Measurements from ENCODE around the gene VPS35L. TPM values are rescaled to one million over a fixed set of nuclear protein-coding genes. Genes with fewer than 3 reads are reported as not detected.
"Not testable (repeated sequence)": the region's sequence is repeated elsewhere in the genome, so short reads cannot be mapped to it uniquely, and the experiment has no call there.

VPS35L gene
- total RNA-seq, 1 donor from 2014 or later: 19.4 TPM

DNA sequence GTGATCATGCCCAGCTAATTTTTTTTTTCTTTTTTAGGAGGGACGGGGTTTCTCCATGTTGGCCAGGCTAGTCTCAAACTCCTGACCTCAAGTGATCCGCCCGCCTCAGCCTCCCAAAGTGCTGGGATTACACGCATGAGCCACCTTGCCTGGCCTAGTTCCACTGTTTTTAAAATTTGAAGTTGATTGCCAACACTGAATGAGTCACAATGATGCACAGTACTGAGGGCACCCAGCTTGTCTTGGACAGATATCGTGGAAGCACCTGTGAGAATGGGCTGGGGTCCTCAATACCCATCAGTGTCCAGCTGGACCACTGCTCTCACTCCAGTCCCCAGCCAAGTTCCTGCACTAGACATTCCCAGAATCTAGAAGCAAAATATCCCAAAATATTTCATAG, 160.1 kb downstream of the VPS35L start:
- DNase-seq (no peak), ATAC-seq (ENCODE audit: poor library complexity) (no peak)
- intact Hi-C loops (cut with DNase I): no loop called here

DNA sequence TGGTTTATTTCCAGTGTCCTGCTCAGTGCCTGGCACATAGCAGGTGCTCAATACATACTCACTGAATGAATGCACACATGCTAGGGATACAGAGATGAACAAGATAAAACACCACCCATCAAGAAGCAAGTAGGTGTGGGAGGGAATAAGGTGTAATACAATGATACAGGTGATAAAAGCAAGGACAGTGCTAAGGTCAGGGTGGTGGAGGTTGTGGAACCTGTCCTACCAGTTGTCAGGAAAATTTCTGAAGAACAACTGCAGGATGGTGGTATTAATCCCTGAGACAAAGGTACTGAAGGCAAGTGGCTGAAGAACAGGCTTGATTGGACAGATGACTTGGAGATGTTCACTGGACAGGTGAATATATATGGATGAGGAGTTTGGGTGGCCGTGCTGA, 160.7 kb downstream of the VPS35L start:
- intact Hi-C loops (cut with DNase I): no loop called here
- DNase-seq (no peak), ATAC-seq (ENCODE audit: poor library complexity) (no peak)

DNA sequence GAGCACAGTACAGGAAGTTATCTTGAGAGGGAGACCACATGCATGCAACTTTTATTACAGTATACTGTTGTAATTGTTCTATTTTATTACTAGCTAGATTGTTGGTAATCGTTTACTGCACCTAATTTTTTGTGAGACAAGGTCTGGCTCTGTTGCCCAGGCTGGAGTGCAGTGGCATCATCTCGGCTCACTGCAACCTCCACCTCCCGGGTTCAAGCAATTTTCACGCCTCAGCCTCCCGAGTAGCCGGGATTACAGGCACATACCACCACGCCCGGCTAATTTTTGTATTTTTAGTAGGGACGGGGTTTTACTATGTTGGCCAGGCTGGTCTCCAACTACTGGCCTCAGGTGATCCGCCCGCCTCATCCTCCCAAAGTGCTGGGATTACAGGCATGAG, 161.2 kb downstream of the VPS35L start:
- DNase-seq; intact Hi-C loops (cut with DNase I); ATAC-seq (ENCODE audit: poor library complexity): not testable (repeated sequence)

- ATAC-seq (ENCODE audit: poor library complexity): no peak
- DNase-seq: no peak
- intact Hi-C loops (cut with DNase I): no loop called here
These were observed 161.8 kb downstream of the VPS35L start for GRCh38 chr16:19717314-19717713.

GRCh38 chr16:19717741-19718623, 162.5 kb downstream of the VPS35L start, which contains the start of the genes IQCK and KNOP1:
Gene IQCK, plus strand, starts transcription at chr16:19718271. Its CDS starts 36 bp downstream, at chr16:19718307.
Gene KNOP1, minus strand, starts transcription at chr16:19718227. Its CDS starts 3,192 bp downstream, at chr16:19715035.
- ATAC-seq (ENCODE audit: poor library complexity) (peak; percentile 99), DNase-seq (peak; percentile 94)
- intact Hi-C loops (cut with DNase I): no loop called here

GRCh38 chr16:19718624-19718965, 163.1 kb downstream of the VPS35L start:
- intact Hi-C loops (cut with DNase I): no loop called here
- no peak for ATAC-seq (ENCODE audit: poor library complexity)
- DNase-seq: no peak

DNA sequence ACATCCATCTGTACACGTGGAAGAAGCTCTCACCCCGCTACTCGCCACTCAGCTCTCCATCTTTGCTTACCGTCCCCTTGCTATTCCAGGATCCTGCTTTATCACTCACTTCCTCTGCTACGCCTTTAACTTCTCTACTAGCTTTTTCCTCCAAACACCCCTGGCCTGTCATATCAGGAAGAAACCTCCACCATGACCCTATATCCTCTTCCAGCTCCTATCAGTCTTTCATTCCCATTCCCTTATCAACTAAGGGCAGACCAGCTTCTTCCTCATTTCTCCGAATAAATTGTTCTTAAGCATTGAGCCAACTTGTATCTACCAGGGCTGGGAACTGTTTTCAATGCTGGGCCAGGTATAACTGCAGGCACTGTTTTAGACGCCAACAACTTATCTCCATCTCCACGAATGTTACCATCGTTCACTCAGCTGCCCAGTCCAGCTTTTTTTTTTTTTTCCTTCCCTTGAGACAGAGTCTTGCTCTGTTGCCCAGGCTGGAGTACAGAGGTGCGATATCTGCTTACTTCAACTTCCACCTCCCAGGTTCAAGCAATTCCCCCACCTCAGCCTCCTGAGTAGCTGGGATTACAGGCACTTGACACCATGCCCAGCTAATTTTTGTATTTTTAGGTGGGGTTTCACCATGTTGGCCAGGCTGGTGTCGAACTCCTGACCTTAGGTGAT, 166.9 kb downstream of the VPS35L start:
- intact Hi-C loops (cut with DNase I): no loop called here
- no peak for ATAC-seq (ENCODE audit: poor library complexity)

GRCh38 chr16:19722981-19723380, 167.5 kb downstream of the VPS35L start:
- intact Hi-C loops (cut with DNase I): no loop called here
- DNase-seq (no peak), ATAC-seq (ENCODE audit: poor library complexity) (no peak)

More for the DNA sequence above, 166.9 kb downstream of the VPS35L start:
- no peak for DNase-seq

DNA sequence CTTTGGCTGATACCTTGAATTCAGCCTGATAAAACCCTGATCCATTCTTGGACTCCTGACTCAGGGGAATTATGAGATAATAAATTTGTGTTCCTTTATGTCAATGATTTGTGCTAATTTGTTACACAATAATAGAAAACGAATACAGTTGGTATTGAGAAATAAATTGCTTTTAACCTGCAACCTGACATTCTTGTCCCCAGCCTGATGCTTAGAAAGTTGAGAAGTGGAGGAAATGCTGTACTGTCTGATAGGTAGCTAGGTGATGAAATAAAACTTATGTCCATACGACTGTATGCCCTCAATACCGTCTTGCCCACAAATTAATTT, 173.1 kb downstream of the VPS35L start:
- no peak for DNase-seq
- no peak for ATAC-seq (ENCODE audit: poor library complexity)
- intact Hi-C loops (cut with DNase I): no loop called here

DNA sequence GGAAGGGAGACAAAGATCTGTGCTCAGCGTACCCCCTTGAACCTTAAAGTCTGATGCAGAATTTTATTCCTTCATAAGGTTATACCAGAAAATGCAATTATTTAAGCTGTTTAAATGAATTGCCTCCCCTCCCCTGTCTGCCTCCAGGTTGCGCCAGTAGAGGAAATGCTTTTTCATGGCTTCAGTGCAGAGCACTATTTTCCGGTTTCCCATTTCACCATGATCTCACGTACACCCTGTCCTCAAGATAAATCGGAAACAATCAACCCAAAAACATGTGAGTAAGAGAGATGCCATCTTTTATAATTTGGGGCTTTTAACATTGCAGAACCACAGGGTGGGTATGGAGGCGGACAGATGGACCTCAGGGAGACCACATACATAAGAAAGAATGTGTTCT, 178.0 kb downstream of the VPS35L start:
- intact Hi-C loops (cut with DNase I): no loop called here
- ATAC-seq (ENCODE audit: poor library complexity) (no peak), DNase-seq (no peak)

GRCh38 chr16:19735074-19735867, 179.8 kb downstream of the VPS35L start:
- intact Hi-C loops (cut with DNase I): no loop called here
- DNase-seq (peak; percentile 60), ATAC-seq (ENCODE audit: poor library complexity) (peak; percentile 49)

DNA sequence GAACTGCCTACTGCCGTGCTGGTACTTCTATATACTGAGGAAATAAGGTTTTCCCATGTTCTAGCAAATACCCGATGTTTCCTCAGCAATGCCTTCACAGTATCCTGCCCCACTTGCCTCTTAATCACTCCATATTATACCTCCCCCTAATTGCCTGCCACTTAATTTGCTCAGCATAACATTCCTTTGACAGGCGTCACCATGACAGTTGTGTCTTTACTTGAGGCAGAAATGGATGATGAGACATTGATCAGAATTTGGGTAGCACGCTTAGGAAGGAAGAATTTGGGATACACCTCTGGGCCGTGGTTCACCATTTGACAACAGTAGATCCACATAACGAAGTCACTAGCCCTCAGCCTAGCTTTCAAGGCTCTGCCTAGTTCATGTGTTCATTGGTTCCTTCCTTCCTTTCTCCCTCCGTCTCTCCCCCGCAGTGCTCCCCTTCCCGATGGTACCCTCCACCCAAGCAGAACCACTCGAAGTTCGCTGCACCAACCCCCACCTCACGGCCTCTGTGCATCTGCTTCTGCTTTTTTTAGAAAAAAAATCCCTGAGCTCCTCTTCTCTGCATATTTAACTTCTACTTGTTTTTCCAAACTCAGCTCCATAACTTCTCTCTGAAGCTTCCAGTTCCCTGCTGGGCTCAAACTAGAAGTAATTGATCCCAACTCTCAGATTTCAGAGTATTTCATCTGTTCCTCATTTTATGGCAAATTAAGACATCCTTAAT, 182.0 kb downstream of the VPS35L start:
- intact Hi-C loops (cut with DNase I): no loop called here
- ATAC-seq (ENCODE audit: poor library complexity): peak; percentile 45
- DNase-seq: no peak

DNA sequence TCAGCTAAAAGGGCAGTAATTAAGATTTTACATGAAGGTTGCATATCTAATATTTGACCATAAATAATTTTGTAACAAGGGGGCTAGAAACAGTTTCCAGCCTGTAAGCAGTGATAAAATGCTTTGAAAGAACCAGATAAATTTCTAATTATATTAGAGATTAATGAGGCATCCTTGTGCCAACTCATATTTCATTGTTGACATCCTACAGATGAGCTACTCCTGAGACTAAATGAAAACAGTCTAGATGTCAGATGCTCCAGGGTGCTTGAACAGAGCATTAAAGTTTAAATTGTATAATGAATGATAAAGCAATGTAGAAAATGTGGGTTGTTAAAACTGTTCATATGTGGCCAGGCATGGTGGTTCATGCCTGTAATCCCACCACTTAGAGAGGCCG, 185.9 kb downstream of the VPS35L start:
- no peak for DNase-seq
- no peak for ATAC-seq (ENCODE audit: poor library complexity)
- intact Hi-C loops (cut with DNase I): no loop called here

- intact Hi-C loops (cut with DNase I): no loop called here
- ATAC-seq (ENCODE audit: poor library complexity) (no peak), DNase-seq (no peak)
These were observed 188.3 kb downstream of the VPS35L start for GRCh38 chr16:19743816-19744159.

DNA sequence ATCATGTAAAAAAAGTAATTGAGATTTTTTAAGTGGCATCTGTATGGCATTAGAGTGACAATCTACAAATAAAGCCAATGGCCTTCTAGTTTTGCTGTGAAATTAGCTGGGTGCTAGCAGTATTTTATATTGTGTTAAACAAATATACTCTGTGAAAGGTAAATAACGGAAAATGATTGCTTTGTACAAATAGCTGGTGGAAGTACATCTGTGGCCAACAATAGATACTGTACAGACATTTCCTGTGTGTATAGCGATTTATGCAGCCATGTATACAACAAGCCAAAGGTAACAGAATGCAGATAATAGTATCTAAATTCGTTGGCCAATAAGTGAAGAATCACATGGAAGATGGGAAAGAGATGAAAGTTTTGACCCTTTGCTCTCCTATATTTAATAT, 189.2 kb downstream of the VPS35L start:
- intact Hi-C loops (cut with DNase I): no loop called here
- no peak for DNase-seq
- no peak for ATAC-seq (ENCODE audit: poor library complexity)

DNA sequence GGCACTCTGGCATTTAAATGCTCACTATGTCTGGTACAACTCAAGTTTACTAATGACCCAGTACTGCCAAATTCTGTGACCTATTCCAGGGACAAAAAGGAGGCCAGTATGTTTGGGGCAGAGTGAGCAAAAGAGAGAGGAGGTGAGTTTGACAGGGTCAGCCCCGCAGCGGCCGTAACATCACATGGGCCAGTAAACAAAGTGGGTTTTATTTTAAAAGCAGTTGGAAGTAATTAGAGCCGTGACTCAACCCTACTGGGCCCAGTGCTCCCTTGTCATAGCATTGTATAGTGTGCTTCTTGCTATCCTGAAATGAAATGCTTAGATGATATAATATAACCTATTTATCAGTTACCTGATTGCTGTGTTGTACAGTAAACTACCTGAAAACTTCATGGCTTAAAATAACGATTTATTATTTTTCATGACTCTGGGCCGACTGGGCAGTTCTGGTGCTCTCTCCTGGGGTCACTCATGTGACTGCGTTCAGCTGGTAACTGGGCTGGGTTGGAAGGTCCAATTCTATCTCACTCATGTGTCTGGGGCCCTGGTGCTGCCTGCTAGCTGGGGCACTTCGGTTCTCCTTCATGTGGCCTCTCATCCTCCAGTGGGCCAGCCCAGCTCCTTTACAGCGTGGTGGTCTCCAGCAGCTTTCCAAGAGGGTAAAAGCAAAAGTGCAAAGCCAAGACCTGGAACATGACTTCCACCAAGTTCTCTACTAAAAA, 189.9 kb downstream of the VPS35L start:
- DNase-seq (no peak), ATAC-seq (ENCODE audit: poor library complexity) (no peak)

GRCh38 chr16:19746561-19746960, 191.1 kb downstream of the VPS35L start:
- intact Hi-C loops (cut with DNase I): no loop called here
- ATAC-seq (ENCODE audit: poor library complexity): no peak
- DNase-seq: no peak

More for the DNA sequence above, 189.9 kb downstream of the VPS35L start:
- intact Hi-C loops (cut with DNase I): no loop called here
